Measurements from ENCODE around the gene HSP90AB1. TPM values are rescaled to one million over a fixed set of nuclear protein-coding genes. Genes with fewer than 3 reads are reported as not detected.
A peak's percentile ranks its signal among the peaks of the same experiment; 100 is the strongest.

HSP90AB1 gene
- total and polyA plus RNA-seq, 9 of the 15 experiments (the other 6 are each of a cell fraction or from before 2014, with no cell fraction given) = 1,780 to 3,358 (median 2,262) TPM

- ATAC-seq (no peak), FAIRE-seq (no peak), DNase-seq (ENCODE audit: extremely low read depth in 1 of 4, low spot score in 3 of 4) (no peak)
- intact Hi-C loops (cut with micrococcal nuclease) (no loop called here), in situ Hi-C loops (cut with MboI) (loop anchor here (5.0 kb wide), 1 partner anchor 63 kb away; no protein-coding TSS in a partner anchor)
- Histone ChIP-seq H4K20me1 (replicated peaks; ENCODE audit: control insufficient read depth, insufficient read depth, low read length) (no peaks in the 10 kb centered on the region), H3K4me2 (ENCODE audit: insufficient read depth, low read length) (no peak overlapping the region), H3K9me3 (replicated peaks; ENCODE audit: control insufficient read depth, insufficient read depth, low read depth, low read length) (no peaks in the 10 kb centered on the region), H2AFZ (ENCODE audit: low read depth, low read length) (no peak overlapping the region), H3K27ac (ENCODE audit: extremely low read depth, low read depth, low read length) (no peak overlapping the region), H3K79me2 (ENCODE audit: control insufficient read depth, insufficient read depth, low read length) (no peaks in the 10 kb centered on the region), H3K36me3 (ENCODE audit: control insufficient read depth, insufficient read depth, low read length) (peaks cover 47% of the 10 kb centered on the region), H3K9me1 (ENCODE audit: control insufficient read depth, insufficient read depth, low read length) (no peaks in the 10 kb centered on the region), H3K27me3 (ENCODE audit: control insufficient read depth in 2 of 2, insufficient read depth in 2 of 2, low read length in 2 of 2) (no peaks in the 10 kb centered on the region), H3K4me1 (replicated peaks in 1 of 2; ENCODE audit: control insufficient read depth in 2 of 2, insufficient read depth in 2 of 2, low read length in 2 of 2) (peaks cover 16 to 33% of the 10 kb centered on the region in 2 experiments; a peak in 4 of 5 replicates), H3K4me3 (no peak overlapping the region), H3K9ac (ENCODE audit: insufficient read depth in 1 of 2, low read depth in 2 of 2, low read length in 2 of 2) (peak overlapping the region in 1 of 2 experiments; percentile 23; a peak in 1 of 4 replicates)
- no TSS peak for BruUV-seq (replicated peaks)
- ChIA-PET CTCF (ENCODE audit: low intra/inter-chr PET ratio) (interaction anchor here (3.3 kb wide), 1 partner anchor 63 kb away, joined by 26 read pairs; no protein-coding TSS in a partner anchor), POLR2A (interaction anchor here (1.1 to 6.0 kb wide), 4 partner anchors 12 to 62 kb away, joined by 3 to 90 read pairs (median 28); partner anchors contain the start of genes HSP90AB1, SLC29A1 and SLC35B2)
- WGBS (ENCODE audit: insufficient coverage, low coverage, missing lambda C conversion rate) = 76% methylated on average over 6 of the region's 6 CpGs
- peak; percentile 67 for TF ChIP-seq ZBTB33 (CRISPR knock-in tag; IDR thresholded peaks at IDR 0.05)
- peak; percentile 27 to 51; a peak in 2 of 4 replicates for TF ChIP-seq NRF1 (conservative IDR thresholded peaks at IDR 0.05 in 1 of 2, IDR thresholded peaks at IDR 0.05 in 1 of 2)
- TF ChIP-seq SP2 (IDR thresholded peaks at IDR 0.05; ENCODE audit: extremely low read depth, low read depth, low read length, poor library complexity, severe bottlenecking) = no peak
Observed at GRCh38 chr6:44235269-44235668, 11.6 kb upstream of the HSP90AB1 start.

Measured in K562 (cell line).